NCI-H1105 (cell line): ENCODE results near the gene IQSEC1.

Experiments
- DNase-seq: peaks from one replicate; lab custom pipeline; 2025; lab: John Stamatoyannopoulos, UW

Gene IQSEC1

GRCh38 chr3:12934431-12934830 lies 138.8 kb downstream of the IQSEC1 start:
- DNase-seq: no peak

- no peak for DNase-seq
Measured at GRCh38 chr3:12933901-12934300, 139.3 kb downstream of the IQSEC1 start.

- no peak for DNase-seq
Measured at GRCh38 chr3:12932754-12933153, 140.5 kb downstream of the IQSEC1 start.

- DNase-seq: no peak
Measured at GRCh38 chr3:12932347-12932746, 140.9 kb downstream of the IQSEC1 start.

GRCh38 chr3:12931273-12931905 lies 141.8 kb downstream of the IQSEC1 start:
- DNase-seq: no peak

- no peak for DNase-seq
Measured at GRCh38 chr3:12929801-12930200, 143.4 kb downstream of the IQSEC1 start.

- DNase-seq: no peak
Measured at GRCh38 chr3:12926660-12927059, 146.6 kb downstream of the IQSEC1 start.

GRCh38 chr3:12925648-12926047 lies 147.6 kb downstream of the IQSEC1 start:
- no peak for DNase-seq

GRCh38 chr3:12924437-12924836 lies 148.8 kb downstream of the IQSEC1 start:
- no peak for DNase-seq

- no peak for DNase-seq
Measured at GRCh38 chr3:12922881-12923431, 150.3 kb downstream of the IQSEC1 start.

GRCh38 chr3:12922306-12922705 lies 150.9 kb downstream of the IQSEC1 start:
- DNase-seq: no peak

- DNase-seq: no peak
Measured at GRCh38 chr3:12921736-12922135, 151.5 kb downstream of the IQSEC1 start.

- DNase-seq: no peak
Measured at GRCh38 chr3:12920967-12921366, 152.3 kb downstream of the IQSEC1 start.

- DNase-seq: no peak
Measured at GRCh38 chr3:12919205-12919604, 154.0 kb downstream of the IQSEC1 start.

- DNase-seq: no peak
Measured at GRCh38 chr3:12918231-12918630, 155.0 kb downstream of the IQSEC1 start.

- no peak for DNase-seq
Measured at GRCh38 chr3:12916159-12916558, 157.1 kb downstream of the IQSEC1 start.

- no peak for DNase-seq
Measured at GRCh38 chr3:12914088-12914487, 159.1 kb downstream of the IQSEC1 start.

GRCh38 chr3:12911881-12912415 lies 161.3 kb downstream of the IQSEC1 start:
- DNase-seq: no peak

GRCh38 chr3:12910356-12911099 lies 162.7 kb downstream of the IQSEC1 start:
- DNase-seq: no peak

GRCh38 chr3:12909710-12910109 lies 163.5 kb downstream of the IQSEC1 start:
- no peak for DNase-seq

- no peak for DNase-seq
Measured at GRCh38 chr3:12908859-12909258, 164.4 kb downstream of the IQSEC1 start.

GRCh38 chr3:12908136-12908730 lies 165.0 kb downstream of the IQSEC1 start:
- DNase-seq: no peak

- no peak for DNase-seq
Measured at GRCh38 chr3:12907729-12908128, 165.5 kb downstream of the IQSEC1 start.
